BE2C (cell line): ENCODE data around the gene SLC7A14.

Source experiments
- DNase-seq: peaks from one replicate; pipeline ENCODE4 v3.0.0-alpha.2; 2020
- H3K27me3 ChIP-seq: fragments of 250-450 bp; sonication (Bioruptor Pico); 2 replicates; pipeline ENCODE4 v1.5.1; 2020; ENCODE audit warnings: mild to moderate bottlenecking
- H3K36me3 ChIP-seq: fragments of 250-450 bp; sonication (Bioruptor Pico); 2 replicates; pipeline ENCODE4 v1.5.1; 2020; ENCODE audit warnings: mild to moderate bottlenecking
- H3K4me1 ChIP-seq: fragments of 250-450 bp; sonication (Bioruptor Pico); 2 replicates; pipeline ENCODE4 v1.5.1; 2020
- H3K4me3 ChIP-seq: 2 replicates; pipeline ENCODE4 v1.5.1; 2011; ENCODE audit warnings: low read depth, low read length
- H3K9me3 ChIP-seq: fragments of 250-450 bp; sonication (Bioruptor Pico); 2 replicates; pipeline ENCODE4 v1.5.1; 2020
- CTCF ChIP-seq: IDR thresholded peaks from 2 replicates; pipeline ENCODE4 v1.5.1; 2012; ENCODE audit warnings: mild to moderate bottlenecking, low read depth, low read length

The SLC7A14 gene

DNA sequence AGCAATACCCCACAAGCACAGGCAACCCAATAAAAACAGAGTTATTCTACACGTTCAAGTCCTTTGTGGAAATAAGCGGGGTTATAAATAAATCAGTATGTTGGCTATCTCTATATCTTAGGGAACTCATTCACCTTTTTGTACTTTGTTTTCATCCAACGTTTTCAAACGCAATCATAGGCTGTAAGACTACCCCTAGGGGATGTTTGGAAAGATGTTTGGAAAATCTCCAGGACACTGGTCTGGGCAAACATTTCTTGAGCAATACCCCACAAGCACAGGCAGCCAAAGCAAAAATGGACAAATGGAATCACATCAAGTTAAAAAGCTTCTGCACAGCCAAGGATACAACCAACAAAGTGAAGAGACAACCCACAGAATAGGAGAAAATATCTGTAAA, 97.1 kb downstream of the SLC7A14 start:
- no peaks in the 10 kb centered on the region for H3K9me3 ChIP-seq
- H3K36me3 ChIP-seq, result peaks cover 46% of the 10 kb centered on the region
- TF ChIP-seq CTCF, result no peak
- DNase-seq, result no peak
- H3K4me1 ChIP-seq, result peaks cover 8% of the 10 kb centered on the region
- H3K27me3 ChIP-seq, result no peaks in the 10 kb centered on the region
- H3K4me3 ChIP-seq, result no peak overlapping the region

- no peak for DNase-seq
- Histone ChIP-seq H3K9me3 (no peaks in the 10 kb centered on the region), H3K4me3 (no peak overlapping the region), H3K36me3 (peaks cover 45% of the 10 kb centered on the region), H3K27me3 (no peaks in the 10 kb centered on the region), H3K4me1 (peaks cover 14% of the 10 kb centered on the region)
- TF ChIP-seq CTCF, result no peak
These were observed 98.8 kb downstream of the SLC7A14 start for GRCh38 chr3:170487031-170487430.

- no peak overlapping the region for H3K4me3 ChIP-seq
- no peaks in the 10 kb centered on the region for H3K9me3 ChIP-seq
- H3K27me3 ChIP-seq, result no peaks in the 10 kb centered on the region
- no peak for TF ChIP-seq CTCF
- peaks cover 14% of the 10 kb centered on the region for H3K4me1 ChIP-seq
- DNase-seq, result no peak
- H3K36me3 ChIP-seq, result peaks cover 48% of the 10 kb centered on the region
These were observed 99.5 kb downstream of the SLC7A14 start for GRCh38 chr3:170486398-170486797.

GRCh38 chr3:170485696-170486095, 100.2 kb downstream of the SLC7A14 start:
- Histone ChIP-seq H3K36me3 (peaks cover 43% of the 10 kb centered on the region), H3K4me1 (peaks cover 14% of the 10 kb centered on the region), H3K4me3 (no peak overlapping the region), H3K9me3 (no peaks in the 10 kb centered on the region), H3K27me3 (no peaks in the 10 kb centered on the region)
- no peak for TF ChIP-seq CTCF
- DNase-seq, result no peak

DNA sequence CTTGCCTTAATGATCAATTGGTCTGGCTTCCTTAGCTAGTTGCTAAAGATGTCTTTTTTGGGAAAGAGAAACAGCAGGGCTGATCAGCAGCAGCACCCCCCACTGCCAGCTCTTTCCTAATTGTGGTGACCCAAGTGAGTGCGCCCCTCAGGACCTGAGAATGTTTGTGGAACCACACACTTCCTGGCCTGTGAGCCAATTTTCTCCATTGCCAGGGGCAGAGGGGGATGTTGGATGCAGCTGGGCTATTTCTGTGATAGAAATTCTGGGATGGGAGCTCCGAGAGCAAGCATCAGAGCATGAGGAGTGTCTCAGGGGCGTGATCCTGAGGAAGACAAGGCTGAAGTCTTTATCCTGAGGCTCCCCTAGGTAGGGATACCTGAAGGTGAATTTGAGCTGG, 100.6 kb downstream of the SLC7A14 start:
- peaks cover 14% of the 10 kb centered on the region for H3K4me1 ChIP-seq
- no peaks in the 10 kb centered on the region for H3K27me3 ChIP-seq
- no peaks in the 10 kb centered on the region for H3K9me3 ChIP-seq
- H3K36me3 ChIP-seq, result peaks cover 42% of the 10 kb centered on the region
- no peak for DNase-seq
- no peak overlapping the region for H3K4me3 ChIP-seq
- TF ChIP-seq CTCF, result no peak

DNA sequence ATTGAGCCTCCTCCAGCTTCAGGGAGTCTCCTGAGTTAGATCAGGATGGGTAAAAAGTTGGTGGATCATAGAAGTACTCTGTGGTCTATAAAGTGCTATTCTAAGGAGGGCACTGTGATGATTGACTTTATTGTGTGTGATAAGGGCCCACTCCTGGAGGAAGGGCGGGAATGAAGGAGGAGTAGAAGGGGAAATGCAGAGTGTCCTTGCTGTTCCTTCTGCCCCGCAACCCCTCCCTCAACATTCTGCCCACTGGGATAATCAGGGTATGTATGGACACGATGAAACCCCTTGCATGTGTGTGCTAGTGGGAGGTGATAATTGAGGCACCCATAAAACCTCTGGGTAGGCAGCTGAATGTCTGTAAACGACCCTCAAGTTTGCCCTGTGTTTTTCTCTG, 101.0 kb downstream of the SLC7A14 start:
- Histone ChIP-seq H3K36me3 (peaks cover 44% of the 10 kb centered on the region), H3K4me1 (peaks cover 14% of the 10 kb centered on the region), H3K27me3 (no peaks in the 10 kb centered on the region), H3K4me3 (no peak overlapping the region), H3K9me3 (no peaks in the 10 kb centered on the region)
- TF ChIP-seq CTCF, result no peak
- DNase-seq, result no peak
